GM23248 (cell line): ENCODE measurements around the gene UBN1. TPM values are rescaled to one million over a fixed set of nuclear protein-coding genes. Genes with fewer than 3 reads are reported as not detected.

ENCODE experiments used
- DNase-seq: peaks from one replicate; pipeline ENCODE4 v3.0.0-alpha.2; 2015
- H2AFZ ChIP-seq: fragments of 200-600 bp; sonication (generic); 2 replicates; pipeline ENCODE4 v1.6.1; 2016; ENCODE audit warnings: antibody characterized with exemption
- H3F3A ChIP-seq: fragments of 200-600 bp; sonication (generic); 2 replicates; pipeline ENCODE4 v1.6.1; 2016; ENCODE audit warnings: mild to moderate bottlenecking, antibody characterized with exemption, mixed run types; ENCODE audit not compliant: insufficient read depth
- H3K27ac ChIP-seq: fragments of 200-600 bp; sonication (generic); 2 replicates; pipeline ENCODE4 v1.5.1; 2016; ENCODE audit warnings: mild to moderate bottlenecking
- H3K27me3 ChIP-seq: fragments of 200-600 bp; sonication (generic); replicated peaks from 2 replicates; pipeline ENCODE4 v1.6.1; 2016; ENCODE audit warnings: mild to moderate bottlenecking; ENCODE audit not compliant: insufficient read depth
- H3K36me3 ChIP-seq: fragments of 200-600 bp; sonication (generic); 2 replicates; pipeline ENCODE4 v1.6.1; 2016; ENCODE audit warnings: low read depth, mild to moderate bottlenecking
- H3K4me1 ChIP-seq: fragments of 200-600 bp; sonication (generic); 2 replicates; pipeline ENCODE4 v1.6.1; 2016; ENCODE audit warnings: mild to moderate bottlenecking; ENCODE audit not compliant: insufficient read depth
- H3K4me2 ChIP-seq: fragments of 200-600 bp; sonication (generic); one replicate; pipeline ENCODE4 v1.6.1; 2016; ENCODE audit warnings: mild to moderate bottlenecking; ENCODE audit not compliant: unreplicated experiment
- H3K4me3 ChIP-seq: fragments of 200-600 bp; sonication (generic); 2 replicates; pipeline ENCODE4 v1.5.1; 2016; ENCODE audit warnings: mild to moderate bottlenecking
- H3K79me2 ChIP-seq: fragments of 200-600 bp; sonication (generic); 2 replicates; pipeline ENCODE4 v1.6.1; 2016; ENCODE audit warnings: mild to moderate bottlenecking; ENCODE audit not compliant: insufficient read depth
- H3K9ac ChIP-seq: fragments of 200-600 bp; sonication (generic); 2 replicates; pipeline ENCODE4 v1.6.1; 2016; ENCODE audit warnings: mild to moderate bottlenecking
- H3K9me2 ChIP-seq: fragments of 200-600 bp; sonication (generic); 2 replicates; pipeline ENCODE4 v1.6.1; 2016; ENCODE audit warnings: mixed run types, mild to moderate bottlenecking, moderate library complexity; ENCODE audit not compliant: insufficient read depth
- H3K9me3 ChIP-seq: fragments of 200-600 bp; sonication (generic); one replicate; pipeline ENCODE4 v1.6.1; 2017; ENCODE audit warnings: low read depth
- H4K20me1 ChIP-seq: fragments of 200-600 bp; sonication (generic); 2 replicates; pipeline ENCODE4 v1.6.0; 2016; ENCODE audit not compliant: insufficient read depth
- EZH2 ChIP-seq: fragments of 200-600 bp; sonication (generic); IDR thresholded peaks from 2 replicates; pipeline ENCODE4 v1.6.1; 2018; ENCODE audit warnings: antibody characterized with exemption, mild to moderate bottlenecking; ENCODE audit not compliant: insufficient read depth, poor library complexity, severe bottlenecking
- EZH2phosphoT487 ChIP-seq: fragments of 200-600 bp; sonication (generic); IDR thresholded peaks from 2 replicates; pipeline ENCODE4 v1.6.1; 2018; ENCODE audit warnings: antibody characterized with exemption, moderate library complexity, mild to moderate bottlenecking, low read depth; ENCODE audit not compliant: insufficient read depth
- WGBS, 2 experiments: methylation state at CpG; one replicate each; pipeline ENCODE4 v1.1.6; 2015 to 2017; ENCODE audit warnings: low lambda C conversion rate in 2 of 2, low coverage in 1 of 2; ENCODE audit errors: missing lambda C conversion rate in 2 of 2; 5-methylcytosine and 5-hydroxymethylcytosine counted together
- in situ Hi-C: fragments of 300-500 bp; cut with MboI; formaldehyde crosslinking; loops from 2 replicates; pipeline ENCODE4 v1.15.0; 2020
- polyA plus RNA-seq: library from polyadenylated mRNA; unstranded; fragments of >200 nt; fragmentation: Nextera tagmentation; extraction: Ambion mirVana; gene quantifications from 2 replicates; pipeline ENCODE4 v1.2.1, GENCODE V29; 2016
- total RNA-seq: library from RNA; depleted of rRNA; stranded (reverse); fragments of >200 nt; shearing (Covaris generic); gene quantifications from 2 replicates; pipeline ENCODE4 v1.2.3, GENCODE V29; 2014

The UBN1 gene
- total and polyA plus RNA-seq, 2 experiments from 2014 or later: 9.9 to 16.4 TPM

DNA sequence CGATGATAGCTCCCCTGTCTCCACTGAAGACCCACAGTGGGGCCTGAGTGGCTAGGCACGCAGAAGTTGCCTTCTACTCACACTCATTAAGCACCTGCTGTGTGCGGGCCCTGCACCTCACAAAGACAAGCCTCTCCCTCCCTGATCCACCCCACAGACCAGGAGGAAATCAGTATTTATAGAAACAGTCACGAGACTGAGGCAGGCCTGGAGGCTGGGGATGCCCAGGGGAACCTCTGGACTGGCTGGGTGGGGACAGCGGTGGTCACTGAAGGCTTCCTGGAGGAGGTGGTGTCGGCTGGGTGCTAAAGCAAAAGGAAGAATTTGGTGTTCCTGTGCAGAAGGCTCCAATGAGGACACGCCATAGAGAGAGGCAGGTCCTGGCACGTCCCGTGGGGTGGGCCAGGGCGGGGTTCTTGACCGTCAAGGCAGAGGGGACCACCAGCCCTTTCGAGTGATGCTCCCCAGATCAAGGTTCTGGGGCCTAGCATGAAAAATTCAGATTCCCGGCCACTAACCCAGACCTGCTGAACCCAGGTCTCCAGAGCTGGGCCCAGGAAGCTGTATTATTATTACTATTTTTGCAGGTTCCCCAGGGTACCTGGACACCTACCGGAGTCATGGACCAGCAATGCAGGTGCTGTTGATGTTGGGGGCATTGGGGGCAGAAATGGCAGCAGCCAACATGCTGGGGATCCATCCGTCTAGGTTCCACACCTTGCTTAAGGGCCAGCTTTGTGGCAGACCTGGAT, 66.7 kb downstream of the UBN1 start:
- H2AFZ ChIP-seq: no peak overlapping the region
- H3K4me2 ChIP-seq: no peak overlapping the region
- H3K27ac ChIP-seq: no peak overlapping the region
- H3F3A ChIP-seq: peaks cover 20% of the 10 kb centered on the region
- no peak overlapping the region for H3K9ac ChIP-seq
- no peak for DNase-seq
- H3K9me2 ChIP-seq: no peaks in the 10 kb centered on the region
- no peaks in the 10 kb centered on the region for H3K79me2 ChIP-seq
- H3K27me3 ChIP-seq: no peaks in the 10 kb centered on the region
- H3K9me3 ChIP-seq: no peaks in the 10 kb centered on the region
- H3K36me3 ChIP-seq: no peaks in the 10 kb centered on the region
- TF ChIP-seq EZH2phosphoT487: no peak
- TF ChIP-seq EZH2: no peak
- in situ Hi-C loops: no loop called here
- H3K4me3 ChIP-seq: no peak overlapping the region
- 90 to 94% methylated on average over 12 to 15 of the region's 15 CpGs for WGBS, 2 experiments
- H4K20me1 ChIP-seq: no peaks in the 10 kb centered on the region
- peaks cover 21% of the 10 kb centered on the region; the same call in 1 of the 2 replicates for H3K4me1 ChIP-seq

DNA sequence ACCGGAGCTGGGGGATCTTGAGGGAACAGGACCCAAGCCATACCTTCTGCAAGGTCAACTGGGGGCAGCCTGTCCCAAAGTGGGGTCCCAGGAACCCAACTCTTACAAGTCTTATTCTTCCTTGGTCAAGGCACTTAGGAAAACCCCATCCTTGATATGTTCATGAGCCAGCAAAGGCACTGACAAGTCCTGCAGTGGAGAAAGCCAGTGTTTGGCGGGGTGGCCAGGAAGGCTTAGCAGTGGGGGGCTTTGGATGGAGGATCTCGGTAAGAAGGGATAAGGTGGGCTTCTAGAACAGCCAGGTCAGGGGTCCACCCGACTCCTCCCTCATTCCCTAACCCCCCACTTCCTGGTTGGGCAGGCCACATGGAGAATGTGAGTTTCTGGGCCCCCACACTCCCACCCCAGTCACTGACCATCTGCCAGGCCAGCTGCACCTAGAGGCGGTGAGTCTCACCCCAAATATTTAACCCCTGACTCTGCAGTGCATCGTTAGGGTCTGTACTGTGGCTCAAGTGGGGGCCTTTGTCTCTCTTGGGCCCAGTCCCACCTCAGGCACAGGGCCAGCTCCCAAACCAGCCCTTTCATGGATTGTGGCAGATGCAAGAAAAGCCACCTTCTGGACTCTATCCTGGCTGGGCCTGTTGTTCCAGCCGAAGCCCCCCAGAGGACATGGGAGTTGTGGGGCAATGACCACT, 67.4 kb downstream of the UBN1 start:
- no peak overlapping the region for H3K9ac ChIP-seq
- no peaks in the 10 kb centered on the region for H3K27me3 ChIP-seq
- no peak for DNase-seq
- no peaks in the 10 kb centered on the region for H4K20me1 ChIP-seq
- no peak overlapping the region for H3K4me3 ChIP-seq
- peak overlapping the region; percentile 15; the same call in 1 of the 2 replicates for H3K27ac ChIP-seq
- no peaks in the 10 kb centered on the region for H3K9me2 ChIP-seq
- no peak overlapping the region for H3K4me2 ChIP-seq
- H3K36me3 ChIP-seq: no peaks in the 10 kb centered on the region
- H3K79me2 ChIP-seq: no peaks in the 10 kb centered on the region
- 87% methylated on average over 7 of the region's 7 CpGs for WGBS, 2 experiments
- peaks cover 21% of the 10 kb centered on the region; the same call in 1 of the 2 replicates for H3K4me1 ChIP-seq
- H3K9me3 ChIP-seq: no peaks in the 10 kb centered on the region
- H3F3A ChIP-seq: peaks cover 20% of the 10 kb centered on the region
- in situ Hi-C loops: no loop called here
- H2AFZ ChIP-seq: no peak overlapping the region
- TF ChIP-seq EZH2 (no peak), EZH2phosphoT487 (no peak)

DNA sequence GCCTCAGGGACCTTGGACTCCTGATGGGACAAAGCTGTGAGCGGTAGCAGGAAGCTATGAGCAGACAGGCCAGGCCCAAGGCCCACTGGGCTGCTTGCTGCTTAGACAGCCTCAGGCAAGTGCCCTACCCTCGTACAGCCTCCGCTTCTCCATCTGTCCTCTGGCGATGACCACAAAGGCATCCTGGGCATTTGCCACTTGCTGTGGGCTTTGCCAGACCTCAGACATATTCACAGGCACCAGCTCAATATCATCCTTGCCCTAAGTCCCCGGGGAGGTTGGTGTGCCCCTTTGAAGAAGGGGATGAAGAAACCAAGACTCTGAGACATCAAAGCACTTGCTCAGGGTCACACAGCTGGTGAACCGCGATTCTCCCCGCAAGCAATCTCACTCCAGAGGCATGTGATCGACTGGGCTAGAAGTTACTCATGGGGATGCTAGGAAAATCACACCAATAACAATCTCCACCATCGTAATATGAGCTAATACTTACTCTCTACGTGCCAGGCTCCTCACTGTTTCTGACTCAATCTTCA, 68.0 kb downstream of the UBN1 start:
- WGBS, 2 experiments: 24 to 32% methylated on average over 11 of the region's 11 CpGs
- peak; percentile 66; the same call in 1 of the 2 replicates for TF ChIP-seq EZH2phosphoT487
- no peak for TF ChIP-seq EZH2

DNA sequence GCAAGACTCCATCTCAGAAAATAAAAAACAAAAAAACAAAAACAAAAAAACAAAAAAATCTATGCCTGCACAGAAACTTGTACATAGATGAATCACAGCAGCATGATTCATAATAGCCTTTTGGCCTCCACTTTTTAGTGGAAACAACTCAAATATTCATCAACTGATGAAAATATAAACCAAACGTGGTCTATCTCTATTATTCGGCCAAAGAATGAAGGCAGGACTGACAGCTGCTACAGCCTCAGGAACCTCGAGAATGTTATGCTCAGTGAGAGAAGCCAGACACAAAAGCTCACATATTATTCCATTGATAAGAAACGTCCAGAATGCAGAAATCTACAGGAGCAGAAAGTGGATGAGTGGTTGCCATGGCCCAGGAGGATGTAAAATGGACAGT, 69.8 kb downstream of the UBN1 start:
- Histone ChIP-seq H3K4me1 (peaks cover 21% of the 10 kb centered on the region; the same call in 1 of the 2 replicates), H2AFZ (no peak overlapping the region), H3K27me3 (no peaks in the 10 kb centered on the region), H3K36me3 (no peaks in the 10 kb centered on the region), H3K27ac (peak overlapping the region; percentile 20; the same call in 1 of the 2 replicates), H3K4me2 (peak overlapping the region; percentile 43), H4K20me1 (no peaks in the 10 kb centered on the region), H3K9me2 (no peaks in the 10 kb centered on the region), H3K9me3 (no peaks in the 10 kb centered on the region), H3K9ac (no peak overlapping the region), H3K79me2 (no peaks in the 10 kb centered on the region), H3K4me3 (no peak overlapping the region), H3F3A (peaks cover 17% of the 10 kb centered on the region)
- peak; percentile 77 for DNase-seq
- in situ Hi-C loops: no loop called here
- TF ChIP-seq EZH2phosphoT487 (no peak), EZH2 (no peak)
- WGBS, 2 experiments: 0% methylated on average over 4 of the region's 4 CpGs

More for the DNA sequence above, 68.0 kb downstream of the UBN1 start:
- no peaks in the 10 kb centered on the region for H3K27me3 ChIP-seq
- no peaks in the 10 kb centered on the region for H3K9me3 ChIP-seq
- peaks cover 20% of the 10 kb centered on the region for H3F3A ChIP-seq
- H3K4me1 ChIP-seq: peaks cover 21% of the 10 kb centered on the region; the same call in 1 of the 2 replicates
- H3K9me2 ChIP-seq: no peaks in the 10 kb centered on the region
- H3K9ac ChIP-seq: no peak overlapping the region
- in situ Hi-C loops: no loop called here
- DNase-seq: peak; percentile 94
- H3K4me3 ChIP-seq: no peak overlapping the region
- no peaks in the 10 kb centered on the region for H4K20me1 ChIP-seq
- H3K27ac ChIP-seq: peak overlapping the region; percentile 15; the same call in 1 of the 2 replicates
- H3K36me3 ChIP-seq: no peaks in the 10 kb centered on the region
- H3K4me2 ChIP-seq: no peak overlapping the region
- no peak overlapping the region for H2AFZ ChIP-seq
- no peaks in the 10 kb centered on the region for H3K79me2 ChIP-seq
